AG04449 (cell line): ENCODE data around the gene R3HCC1L.
"Not testable (repeated sequence)": the region's sequence is repeated elsewhere in the genome, so short reads cannot be mapped to it uniquely, and the experiment has no call there.

Experiments
- CTCF ChIA-PET: fragments of 350-600 bp; formaldehyde crosslinking; extraction: SDS; loops from one replicate; lab custom pipeline; 2021; ENCODE audit warnings: antibody characterized with exemption; lab: Yijun Ruan, JAX
- POLR2A ChIA-PET: fragments of 400-600, 350-600 bp; formaldehyde crosslinking; extraction: SDS; loops from one replicate; lab custom pipeline; 2020; ENCODE audit warnings: antibody characterized with exemption, inconsistent platforms; lab: Yijun Ruan, JAX
- DNase-seq: peaks from one replicate; pipeline ENCODE4 v3.0.0-alpha.2; 2010; ENCODE audit warnings: low read depth, low spot score
- H3K4me3 ChIP-seq: 2 replicates; pipeline ENCODE4 v1.5.1; 2011; ENCODE audit warnings: low read depth, mild to moderate bottlenecking, control low read depth, low read length
- TF ChIP-seq, protein P1 (sequence below): IDR thresholded peaks from one replicate; pipeline ENCODE4 v1.5.1; 2011; ENCODE audit warnings: mild to moderate bottlenecking, moderate library complexity, low read length, control low read depth, inconsistent platforms; ENCODE audit not compliant: insufficient read depth; ENCODE audit errors: missing control alignments

Gene R3HCC1L

DNA sequence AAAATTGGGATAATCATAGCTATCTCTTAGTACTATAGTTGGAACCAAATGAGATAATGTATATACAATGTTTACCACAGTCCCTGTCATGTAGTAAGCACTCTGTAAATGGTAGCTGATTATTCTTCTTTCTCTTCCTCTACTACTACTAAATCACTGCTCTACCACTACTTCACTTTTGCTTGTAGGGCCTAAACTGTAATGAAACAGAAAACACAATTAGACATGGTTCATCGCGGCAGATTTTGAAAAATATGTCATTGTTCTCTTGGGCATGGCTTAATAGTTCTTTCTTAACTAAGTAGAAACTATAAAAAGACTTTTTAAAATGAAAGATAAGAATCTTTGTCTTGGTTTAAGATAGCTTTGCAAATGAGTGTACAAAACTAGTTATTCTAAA, 34.9 kb downstream of the R3HCC1L start:
- ChIA-PET CTCF (interaction anchor here (0.6 to 8.0 kb wide), 18 partner anchors 10 to 1422 kb away, joined by 3 to 99 read pairs (median 6); partner anchors contain the start of gene R3HCC1L), POLR2A (interaction anchor here (0.5 to 0.6 kb wide), 2 partner anchors 15 to 225 kb away, joined by 5 read pairs; no protein-coding TSS in a partner anchor)
- TF ChIP-seq, protein P1, sequence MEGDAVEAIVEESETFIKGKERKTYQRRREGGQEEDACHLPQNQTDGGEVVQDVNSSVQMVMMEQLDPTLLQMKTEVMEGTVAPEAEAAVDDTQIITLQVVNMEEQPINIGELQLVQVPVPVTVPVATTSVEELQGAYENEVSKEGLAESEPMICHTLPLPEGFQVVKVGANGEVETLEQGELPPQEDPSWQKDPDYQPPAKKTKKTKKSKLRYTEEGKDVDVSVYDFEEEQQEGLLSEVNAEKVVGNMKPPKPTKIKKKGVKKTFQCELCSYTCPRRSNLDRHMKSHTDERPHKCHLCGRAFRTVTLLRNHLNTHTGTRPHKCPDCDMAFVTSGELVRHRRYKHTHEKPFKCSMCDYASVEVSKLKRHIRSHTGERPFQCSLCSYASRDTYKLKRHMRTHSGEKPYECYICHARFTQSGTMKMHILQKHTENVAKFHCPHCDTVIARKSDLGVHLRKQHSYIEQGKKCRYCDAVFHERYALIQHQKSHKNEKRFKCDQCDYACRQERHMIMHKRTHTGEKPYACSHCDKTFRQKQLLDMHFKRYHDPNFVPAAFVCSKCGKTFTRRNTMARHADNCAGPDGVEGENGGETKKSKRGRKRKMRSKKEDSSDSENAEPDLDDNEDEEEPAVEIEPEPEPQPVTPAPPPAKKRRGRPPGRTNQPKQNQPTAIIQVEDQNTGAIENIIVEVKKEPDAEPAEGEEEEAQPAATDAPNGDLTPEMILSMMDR, result no peak
- no peak for DNase-seq
- H3K4me3 ChIP-seq, result no peak overlapping the region

DNA sequence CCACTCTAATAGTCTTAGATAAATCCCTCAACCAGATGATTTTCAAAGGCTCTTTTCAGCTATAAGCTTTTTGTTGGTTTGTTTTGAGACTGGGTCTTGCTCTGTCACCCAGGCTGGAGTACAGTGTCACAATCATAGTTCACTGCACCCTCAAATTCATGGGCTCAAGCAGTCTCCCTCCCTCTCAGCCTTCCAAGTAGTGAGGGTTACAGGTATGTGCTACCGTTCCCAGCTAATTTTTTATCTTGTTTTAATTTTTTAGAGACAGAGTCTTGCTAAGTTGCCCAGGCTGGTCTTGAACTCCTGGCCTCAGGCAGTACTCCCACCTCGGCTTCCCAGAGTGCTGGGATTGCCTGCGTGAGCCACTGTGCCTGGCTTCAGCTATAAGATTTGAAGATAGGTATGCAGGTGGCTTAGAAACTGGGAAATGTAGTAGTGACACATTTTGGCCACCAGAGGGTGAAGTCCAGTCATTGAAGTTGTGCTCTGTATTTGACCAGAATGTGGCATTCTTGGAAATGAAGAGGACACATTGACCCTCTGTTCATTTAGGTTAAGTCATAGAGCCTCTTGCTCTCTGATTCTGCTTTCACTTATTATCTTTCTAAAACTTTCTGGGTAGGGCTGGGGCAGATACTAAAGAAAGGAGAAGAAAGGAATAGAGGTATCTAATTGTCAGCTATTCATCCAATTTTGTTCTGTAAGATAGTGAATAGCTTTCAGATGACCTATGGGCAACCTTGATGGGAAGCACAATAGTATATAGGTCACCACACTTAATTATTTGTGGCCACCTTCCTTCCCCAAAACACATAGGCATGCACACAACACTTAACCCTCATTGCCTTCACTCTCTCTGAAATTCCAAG, 36.0 kb downstream of the R3HCC1L start:
- TF ChIP-seq, protein P1, result peak; percentile 70
- ChIA-PET POLR2A (no interaction called here), CTCF (interaction anchor here (0.6 to 8.0 kb wide), 42 partner anchors 7 to 605 kb away, joined by 3 to 99 read pairs (median 4); partner anchors contain the start of gene R3HCC1L)
- H3K4me3 ChIP-seq, result no peak overlapping the region
- DNase-seq, result no peak

DNA sequence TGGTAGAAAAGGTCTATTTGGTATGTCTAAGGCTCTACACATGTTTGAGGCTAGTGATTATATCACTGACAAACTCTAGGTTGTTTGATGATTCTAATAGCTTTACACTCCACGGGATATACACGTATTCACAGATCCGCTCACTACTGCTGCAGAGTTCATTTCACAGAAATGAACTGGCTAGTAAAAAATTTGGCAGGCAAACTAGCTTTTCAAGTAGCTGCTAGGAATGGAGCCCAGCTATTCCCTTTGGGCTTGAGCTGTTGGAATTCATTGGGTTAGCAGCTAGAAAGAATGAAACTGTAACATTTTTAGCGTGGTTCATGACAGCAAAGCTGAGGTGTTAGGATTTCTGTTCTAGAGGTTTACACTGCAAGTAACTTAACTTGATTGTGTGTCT, 37.6 kb downstream of the R3HCC1L start:
- TF ChIP-seq, protein P1, result no peak
- ChIA-PET CTCF (interaction anchor here (0.6 to 8.0 kb wide), 15 partner anchors 9 to 249 kb away, joined by 3 to 99 read pairs (median 11); no protein-coding TSS in a partner anchor), POLR2A (no interaction called here)
- H3K4me3 ChIP-seq, result no peak overlapping the region
- DNase-seq, result no peak

DNA sequence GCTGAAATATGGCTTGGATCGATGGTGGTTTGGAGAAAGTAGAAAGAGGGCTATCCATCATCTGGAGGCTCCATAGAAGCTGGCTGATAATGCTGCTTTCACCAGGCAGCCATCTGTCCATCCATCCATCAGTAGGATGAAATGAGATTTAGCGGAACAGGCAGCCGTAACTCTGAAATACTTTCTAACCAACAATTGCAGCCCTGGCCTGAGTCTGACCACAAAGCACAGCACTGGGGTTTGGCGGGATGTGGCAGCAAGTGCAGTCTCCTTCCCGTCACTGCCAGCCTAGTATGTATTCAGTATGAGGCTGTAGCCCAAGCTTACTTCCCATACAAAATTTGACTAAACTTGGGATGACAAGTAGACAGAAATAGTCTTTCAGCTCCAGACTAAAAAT, 38.0 kb downstream of the R3HCC1L start:
- POLR2A ChIA-PET, result no interaction called here
- CTCF ChIA-PET, result interaction anchor here (1.3 to 8.0 kb wide), 10 partner anchors 9 to 223 kb away, joined by 3 to 99 read pairs (median 24); no protein-coding TSS in a partner anchor
- TF ChIP-seq, protein P1, result no peak
- no peak for DNase-seq
- H3K4me3 ChIP-seq, result no peak overlapping the region

DNA sequence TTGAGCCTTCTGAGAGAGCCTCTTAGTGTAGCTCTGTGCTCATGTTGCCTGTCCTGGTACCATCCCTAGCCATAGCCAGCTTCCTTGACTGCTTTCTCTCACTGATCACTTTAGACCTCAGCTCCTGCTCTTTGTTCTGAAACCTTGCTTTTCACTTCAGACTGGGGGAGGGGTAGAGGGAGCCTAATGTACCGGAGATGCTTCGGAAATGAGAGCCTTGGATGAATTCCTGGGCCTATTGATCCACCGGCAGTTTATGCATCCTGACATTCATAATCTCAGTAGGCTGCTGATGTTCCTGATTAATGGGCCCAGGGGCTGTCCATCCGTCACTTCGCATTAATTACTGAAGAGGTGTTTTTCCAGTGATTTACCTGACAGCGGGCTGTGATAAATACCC, 38.8 kb downstream of the R3HCC1L start:
- TF ChIP-seq, protein P1, result no peak
- no peak overlapping the region for H3K4me3 ChIP-seq
- no peak for DNase-seq
- POLR2A ChIA-PET, result no interaction called here
- CTCF ChIA-PET, result interaction anchor here (1.3 to 8.0 kb wide), 5 partner anchors 10 to 222 kb away, joined by 3 to 99 read pairs (median 62); no protein-coding TSS in a partner anchor

DNA sequence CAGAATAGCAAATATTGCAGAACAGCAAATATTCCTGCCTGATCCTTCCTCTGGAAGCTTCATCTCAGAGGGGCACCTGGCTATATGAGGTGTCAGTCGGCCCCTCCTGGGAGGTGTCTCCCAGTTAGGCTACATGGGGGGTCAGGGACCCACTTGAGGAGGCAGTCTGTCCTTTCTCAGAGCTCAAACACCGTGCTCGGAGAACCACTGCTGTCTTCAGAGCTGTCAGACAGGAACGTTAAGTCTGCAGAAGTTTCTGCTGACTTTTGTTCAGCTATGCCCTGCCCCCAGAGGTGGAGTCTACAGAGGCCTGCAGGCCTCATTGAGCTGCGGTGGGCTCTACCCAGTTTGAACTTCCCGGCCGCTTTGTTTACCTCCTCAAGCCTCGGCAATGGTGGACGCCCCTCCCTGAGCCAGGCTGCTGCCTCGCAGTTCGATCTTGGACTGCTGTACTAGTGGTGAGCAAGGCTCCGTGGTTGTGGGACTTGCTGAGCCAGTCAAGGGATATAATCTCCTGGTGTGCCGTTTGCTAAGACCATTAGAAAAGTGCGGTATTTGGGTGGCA, 48.0 kb downstream of the R3HCC1L start:
- DNase-seq, H3K4me3 ChIP-seq, POLR2A ChIA-PET: not testable (repeated sequence)
- CTCF ChIA-PET, result interaction anchor here (9.3 kb wide), 1 partner anchor 12 kb away, joined by 82 read pairs; no protein-coding TSS in a partner anchor
